Mesenchymal stem cell (in vitro differentiated cells and primary cell): Measurements from ENCODE around the gene TUT7. TPM values are rescaled to one million over a fixed set of nuclear protein-coding genes. Genes with fewer than 3 reads are reported as not detected.

ENCODE experiments used
- DNase-seq: peaks from one replicate; pipeline ENCODE4 v3.0.0-alpha.2; 2013
- H2AFZ ChIP-seq: one replicate; pipeline ENCODE4 v1.6.1; 2013; ENCODE audit warnings: low read depth, mild to moderate bottlenecking, control low read depth, inconsistent platforms, low read length, moderate library complexity
- H2AK5ac ChIP-seq: 2 replicates; pipeline ENCODE4 v1.6.1; 2013; ENCODE audit warnings: low read length, moderate library complexity, mild to moderate bottlenecking, inconsistent platforms; ENCODE audit not compliant: severe bottlenecking
- H2BK120ac ChIP-seq: one replicate; pipeline ENCODE4 v1.6.1; 2013; ENCODE audit warnings: low read depth, mild to moderate bottlenecking, inconsistent platforms, low read length, moderate library complexity
- H2BK12ac ChIP-seq, 2 experiments: one replicate each; pipeline ENCODE4 v1.6.1; 2013; ENCODE audit warnings: inconsistent platforms in 2 of 2, low read length in 2 of 2, mild to moderate bottlenecking in 2 of 2, moderate library complexity in 2 of 2, control low read depth in 1 of 2
- H2BK15ac ChIP-seq: one replicate; pipeline ENCODE4 v1.6.1; 2013; ENCODE audit warnings: mild to moderate bottlenecking, low read depth, inconsistent platforms; ENCODE audit not compliant: poor library complexity, severe bottlenecking
- H2BK5ac ChIP-seq: 2 replicates; pipeline ENCODE4 v1.6.1; 2013; ENCODE audit warnings: low read depth, mild to moderate bottlenecking, low read length, control low read depth, inconsistent platforms; ENCODE audit not compliant: poor library complexity, severe bottlenecking
- H3K14ac ChIP-seq, 2 experiments: one replicate each; pipeline ENCODE4 v1.6.1; 2013; ENCODE audit warnings: inconsistent platforms in 2 of 2, low read length in 2 of 2, control low read depth in 1 of 2, mild to moderate bottlenecking in 1 of 2, moderate library complexity in 1 of 2
- H3K18ac ChIP-seq, 2 experiments: one replicate each; pipeline ENCODE4 v1.6.1; 2013; ENCODE audit warnings: inconsistent platforms in 2 of 2, low read length in 2 of 2, control low read depth in 1 of 2, low read depth in 1 of 2, mild to moderate bottlenecking in 1 of 2
- H3K23ac ChIP-seq, 2 experiments: one replicate each; pipeline ENCODE4 v1.6.1; 2013; ENCODE audit warnings: inconsistent platforms in 2 of 2, low read length in 2 of 2, mild to moderate bottlenecking in 2 of 2, moderate library complexity in 2 of 2, control low read depth in 1 of 2
- H3K27ac ChIP-seq: 2 replicates; pipeline ENCODE4 v1.5.1; 2013; ENCODE audit warnings: mild to moderate bottlenecking, moderate library complexity, low read length, control low read depth, inconsistent platforms; ENCODE audit not compliant: poor library complexity, severe bottlenecking
- H3K27me3 ChIP-seq, 2 experiments: 2 replicates each; pipeline versions ENCODE4 v1.6.1 to v1.7.0; 2013; ENCODE audit warnings: low read length in 2 of 2, mild to moderate bottlenecking in 2 of 2, moderate library complexity in 2 of 2, control low read depth in 1 of 2, inconsistent platforms in 1 of 2; ENCODE audit not compliant: control insufficient read depth in 1 of 2, insufficient read depth in 1 of 2
- H3K36me3 ChIP-seq, 2 experiments: 2 replicates each; pipeline versions ENCODE4 v1.6.1 to v1.7.0; 2013; ENCODE audit warnings: low read length in 2 of 2, control low read depth in 1 of 2, inconsistent platforms in 1 of 2, low read depth in 1 of 2, mild to moderate bottlenecking in 1 of 2; ENCODE audit not compliant: insufficient read depth in 2 of 2, control insufficient read depth in 1 of 2
- H3K4ac ChIP-seq, 2 experiments: one replicate each; pipeline ENCODE4 v1.6.1; 2013; ENCODE audit warnings: inconsistent platforms in 2 of 2, low read length in 2 of 2, mild to moderate bottlenecking in 2 of 2, moderate library complexity in 2 of 2, control low read depth in 1 of 2, low read depth in 1 of 2
- H3K4me1 ChIP-seq: 2 replicates; pipeline ENCODE4 v1.6.1; 2013; ENCODE audit warnings: low read depth, low read length, control low read depth; ENCODE audit not compliant: control insufficient read depth, insufficient read depth
- H3K4me2 ChIP-seq: 2 replicates; pipeline ENCODE4 v1.6.1; 2013; ENCODE audit warnings: low read length, mild to moderate bottlenecking, inconsistent platforms; ENCODE audit not compliant: poor library complexity, severe bottlenecking
- H3K4me3 ChIP-seq, 2 experiments: 2 replicates each; pipeline versions ENCODE4 v1.5.1 to v1.7.0; 2013; ENCODE audit warnings: low read length in 2 of 2, mild to moderate bottlenecking in 2 of 2, control low read depth in 1 of 2, low read depth in 1 of 2; ENCODE audit not compliant: insufficient read depth in 1 of 2
- H3K79me1 ChIP-seq: replicated peaks from 2 replicates; pipeline ENCODE4 v1.6.1; 2013; ENCODE audit warnings: mild to moderate bottlenecking, control low read depth, low read length, inconsistent platforms; ENCODE audit not compliant: poor library complexity, severe bottlenecking
- H3K9ac ChIP-seq: 2 replicates; pipeline ENCODE4 v1.7.0; 2013; ENCODE audit warnings: mild to moderate bottlenecking, low read length, moderate library complexity
- H3K9me3 ChIP-seq: 2 replicates; pipeline ENCODE4 v1.7.0; 2013; ENCODE audit warnings: mild to moderate bottlenecking, low read length; ENCODE audit not compliant: control insufficient read depth
- H4K8ac ChIP-seq: one replicate; pipeline ENCODE4 v1.6.1; 2013; ENCODE audit warnings: inconsistent platforms, mild to moderate bottlenecking, low read length, moderate library complexity
- H4K91ac ChIP-seq: one replicate; pipeline ENCODE4 v1.6.1; 2013; ENCODE audit warnings: mild to moderate bottlenecking, low read length, inconsistent platforms
- WGBS: methylation state at CpG from one replicate; pipeline ENCODE4 v1.1.7; 2013; ENCODE audit warnings: mixed read lengths; 5-methylcytosine and 5-hydroxymethylcytosine counted together
- polyA plus RNA-seq, 2 experiments: library from polyadenylated mRNA; stranded (reverse); fragments of 200-250 nt; gene quantifications; one replicate each; pipeline ENCODE4 v1.2.3, GENCODE V29; 2013

TUT7 gene, protein sequence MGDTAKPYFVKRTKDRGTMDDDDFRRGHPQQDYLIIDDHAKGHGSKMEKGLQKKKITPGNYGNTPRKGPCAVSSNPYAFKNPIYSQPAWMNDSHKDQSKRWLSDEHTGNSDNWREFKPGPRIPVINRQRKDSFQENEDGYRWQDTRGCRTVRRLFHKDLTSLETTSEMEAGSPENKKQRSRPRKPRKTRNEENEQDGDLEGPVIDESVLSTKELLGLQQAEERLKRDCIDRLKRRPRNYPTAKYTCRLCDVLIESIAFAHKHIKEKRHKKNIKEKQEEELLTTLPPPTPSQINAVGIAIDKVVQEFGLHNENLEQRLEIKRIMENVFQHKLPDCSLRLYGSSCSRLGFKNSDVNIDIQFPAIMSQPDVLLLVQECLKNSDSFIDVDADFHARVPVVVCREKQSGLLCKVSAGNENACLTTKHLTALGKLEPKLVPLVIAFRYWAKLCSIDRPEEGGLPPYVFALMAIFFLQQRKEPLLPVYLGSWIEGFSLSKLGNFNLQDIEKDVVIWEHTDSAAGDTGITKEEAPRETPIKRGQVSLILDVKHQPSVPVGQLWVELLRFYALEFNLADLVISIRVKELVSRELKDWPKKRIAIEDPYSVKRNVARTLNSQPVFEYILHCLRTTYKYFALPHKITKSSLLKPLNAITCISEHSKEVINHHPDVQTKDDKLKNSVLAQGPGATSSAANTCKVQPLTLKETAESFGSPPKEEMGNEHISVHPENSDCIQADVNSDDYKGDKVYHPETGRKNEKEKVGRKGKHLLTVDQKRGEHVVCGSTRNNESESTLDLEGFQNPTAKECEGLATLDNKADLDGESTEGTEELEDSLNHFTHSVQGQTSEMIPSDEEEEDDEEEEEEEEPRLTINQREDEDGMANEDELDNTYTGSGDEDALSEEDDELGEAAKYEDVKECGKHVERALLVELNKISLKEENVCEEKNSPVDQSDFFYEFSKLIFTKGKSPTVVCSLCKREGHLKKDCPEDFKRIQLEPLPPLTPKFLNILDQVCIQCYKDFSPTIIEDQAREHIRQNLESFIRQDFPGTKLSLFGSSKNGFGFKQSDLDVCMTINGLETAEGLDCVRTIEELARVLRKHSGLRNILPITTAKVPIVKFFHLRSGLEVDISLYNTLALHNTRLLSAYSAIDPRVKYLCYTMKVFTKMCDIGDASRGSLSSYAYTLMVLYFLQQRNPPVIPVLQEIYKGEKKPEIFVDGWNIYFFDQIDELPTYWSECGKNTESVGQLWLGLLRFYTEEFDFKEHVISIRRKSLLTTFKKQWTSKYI (N-terminal part only)
- 17.0 TPM for polyA plus RNA-seq (2013, experiment 1 of 2)
- polyA plus RNA-seq (2013, experiment 2 of 2): 15.7 TPM

DNA sequence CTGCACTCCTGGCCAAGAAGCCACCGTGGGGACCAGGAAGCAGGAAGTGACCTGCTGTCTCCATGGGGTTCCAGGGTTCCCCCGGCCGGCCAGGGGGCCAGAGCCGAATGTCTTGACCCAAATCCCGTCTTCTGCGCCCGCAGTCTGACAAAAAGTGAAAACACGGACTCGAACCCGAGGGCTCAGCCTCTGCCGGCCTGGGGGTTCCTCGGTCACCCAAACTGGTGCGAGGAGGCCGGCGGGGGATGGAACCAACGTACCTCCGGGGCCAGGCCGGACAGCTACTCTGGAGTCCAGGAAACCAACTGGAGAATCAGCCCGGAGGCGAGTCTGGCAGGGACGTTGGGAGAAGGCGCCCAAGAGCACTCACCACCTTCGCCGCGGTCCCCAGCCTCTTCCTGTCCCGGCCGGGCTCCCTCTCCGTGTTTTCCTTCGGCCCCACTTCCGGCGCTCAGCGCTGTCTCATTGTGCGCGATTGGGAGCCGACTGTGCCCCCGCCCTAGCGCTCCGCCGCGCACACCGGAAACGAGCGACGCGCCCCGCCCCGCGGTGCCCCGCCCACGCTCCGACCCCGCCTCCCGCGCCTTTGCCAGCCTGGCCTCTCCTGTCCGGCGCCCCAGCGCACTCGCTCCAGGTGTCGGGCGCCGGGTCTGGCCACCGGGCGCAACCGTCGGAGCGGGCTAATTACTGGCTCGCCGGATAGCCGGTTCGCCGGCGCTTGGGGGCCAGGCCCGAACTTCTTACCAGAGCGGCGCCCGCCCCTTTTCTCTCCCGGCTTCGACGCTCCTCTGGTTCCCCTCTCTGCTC is at the start of gene TUT7:
TUT7 (minus strand) TSS at position 400 of the 807 bp plus-strand sequence. CDS start 1,211 bp downstream, outside the sequence.
- Histone ChIP-seq H3K27me3 (no peaks in the 10 kb centered on the region), H2BK15ac (peak within 1 kb of the TSS; percentile 84), H3K9ac (peak within 1 kb of the TSS; percentile 97), H3K4ac (peak within 1 kb of the TSS; percentile 54 to 81), H3K79me1 (peaks cover 2% of the 10 kb centered on the region), H3K27ac (peak within 1 kb of the TSS; percentile 95), H3K9me3 (no peaks in the 10 kb centered on the region), H2BK5ac (peak within 1 kb of the TSS; percentile 66), H3K23ac (peak within 1 kb of the TSS in 1 of 2 experiments; percentile 79), H4K8ac (peak within 1 kb of the TSS; percentile 87), H2AK5ac (no peak within 1 kb of the TSS), H3K4me1 (peaks cover 3% of the 10 kb centered on the region), H3K4me3 (peak within 1 kb of the TSS; percentile 73 to 98), H4K91ac (peak within 1 kb of the TSS; percentile 83), H2BK120ac (peak within 1 kb of the TSS; percentile 71), H3K14ac (peak within 1 kb of the TSS in 1 of 2 experiments; percentile 94), H3K4me2 (peak within 1 kb of the TSS; percentile 75), H3K18ac (peak within 1 kb of the TSS; percentile 65 to 97), H3K36me3 (peaks cover 5 to 22% of the 10 kb centered on the region in 2 experiments), H2AFZ (peak within 1 kb of the TSS; percentile 62), H2BK12ac (no peak within 1 kb of the TSS)
- under 1% methylated on average over 77 of the region's 79 CpGs for WGBS
- peak; percentile 97 for DNase-seq

DNA sequence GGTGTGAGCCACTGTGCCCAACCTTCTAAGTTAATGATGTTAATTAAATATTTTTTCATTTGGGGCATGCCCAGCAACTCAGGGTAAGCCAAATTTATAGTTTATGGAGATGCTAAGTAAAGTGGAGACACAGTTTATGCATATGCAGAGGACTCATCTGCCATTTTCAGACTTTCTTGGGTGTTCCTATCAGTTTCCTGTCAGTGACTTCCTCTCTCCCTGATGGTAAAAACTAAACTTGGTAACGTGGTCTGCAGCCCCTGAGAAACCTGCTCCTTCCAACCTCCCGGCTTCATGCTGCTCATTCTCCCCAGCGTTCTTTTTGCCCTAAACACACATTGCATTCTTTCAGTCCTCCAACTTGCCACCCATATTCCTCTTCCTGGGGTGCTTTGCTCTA is 48.4 kb upstream of the TUT7 start:
- no peaks in the 10 kb centered on the region for H3K36me3 ChIP-seq
- DNase-seq: no peak
- no peaks in the 10 kb centered on the region for H3K9me3 ChIP-seq

DNA sequence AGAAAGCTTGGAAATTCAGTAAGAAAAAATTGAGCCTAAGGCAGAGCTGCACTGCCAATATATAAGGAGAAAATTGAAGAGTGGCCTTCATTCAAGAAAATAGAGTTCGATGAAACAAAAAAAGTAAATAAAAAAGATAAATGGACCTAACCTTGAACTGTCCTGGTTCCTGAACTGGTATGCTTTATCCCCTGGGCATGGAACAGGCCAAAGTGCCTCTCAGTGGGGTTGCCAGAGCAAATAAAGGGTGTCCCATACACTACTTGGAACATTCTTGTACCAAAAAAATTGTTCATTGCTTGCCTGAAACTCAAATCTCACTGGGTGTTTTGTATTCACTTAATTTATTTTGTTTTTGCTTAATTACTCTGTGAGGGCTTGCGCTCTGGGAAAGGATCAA is 42.2 kb upstream of the TUT7 start:
- no peak overlapping the region for H3K18ac ChIP-seq
- H2AK5ac ChIP-seq: no peak overlapping the region
- H3K4me3 ChIP-seq: no peak overlapping the region
- no peak overlapping the region for H3K9ac ChIP-seq
- no peak overlapping the region for H4K8ac ChIP-seq
- H3K4me1 ChIP-seq: peaks cover 1% of the 10 kb centered on the region
- DNase-seq: no peak
- no peaks in the 10 kb centered on the region for H3K79me1 ChIP-seq
- H3K27me3 ChIP-seq: no peaks in the 10 kb centered on the region
- H2BK12ac ChIP-seq: no peak overlapping the region
- H2BK120ac ChIP-seq: no peak overlapping the region
- H4K91ac ChIP-seq: no peak overlapping the region
- no peak overlapping the region for H2BK15ac ChIP-seq
- whole genome bisulfite sequencing: 100% methylated on average over 2 of the region's 2 CpGs
- no peak overlapping the region for H3K23ac ChIP-seq
- H3K14ac ChIP-seq: no peak overlapping the region
- H3K36me3 ChIP-seq: no peaks in the 10 kb centered on the region
- H2BK5ac ChIP-seq: no peak overlapping the region
- no peak overlapping the region for H3K4ac ChIP-seq
- H3K9me3 ChIP-seq: no peaks in the 10 kb centered on the region
- H3K27ac ChIP-seq: no peak overlapping the region
- H2AFZ ChIP-seq: no peak overlapping the region
- no peak overlapping the region for H3K4me2 ChIP-seq

More for the DNA sequence above, 48.4 kb upstream of the TUT7 start:
- Histone ChIP-seq H2BK5ac (no peak overlapping the region), H3K4me1 (peaks cover 9% of the 10 kb centered on the region), H2BK12ac (no peak overlapping the region), H3K27ac (no peak overlapping the region), H2AK5ac (no peak overlapping the region), H4K91ac (no peak overlapping the region), H2BK15ac (no peak overlapping the region), H3K79me1 (no peaks in the 10 kb centered on the region), H3K4me2 (no peak overlapping the region), H3K14ac (no peak overlapping the region), H2AFZ (no peak overlapping the region), H3K4me3 (no peak overlapping the region), H3K4ac (no peak overlapping the region), H2BK120ac (no peak overlapping the region), H3K18ac (no peak overlapping the region), H3K23ac (no peak overlapping the region), H4K8ac (no peak overlapping the region), H3K27me3 (no peaks in the 10 kb centered on the region), H3K9ac (no peak overlapping the region)
- WGBS: 78% methylated on average over 3 of the region's 3 CpGs
